HG02970 (cell line): ENCODE results near the gene CLCN1.

Experiments
- ATAC-seq: cut with Tn5 transposase; IDR thresholded peaks from one replicate; pipeline ENCODE4 v1.9.1; 2021; ENCODE audit warnings: mild to moderate bottlenecking, moderate library complexity, moderate number of reproducible peaks; ENCODE audit not compliant: unreplicated experiment, low FRiP score

CLCN1 gene

DNA sequence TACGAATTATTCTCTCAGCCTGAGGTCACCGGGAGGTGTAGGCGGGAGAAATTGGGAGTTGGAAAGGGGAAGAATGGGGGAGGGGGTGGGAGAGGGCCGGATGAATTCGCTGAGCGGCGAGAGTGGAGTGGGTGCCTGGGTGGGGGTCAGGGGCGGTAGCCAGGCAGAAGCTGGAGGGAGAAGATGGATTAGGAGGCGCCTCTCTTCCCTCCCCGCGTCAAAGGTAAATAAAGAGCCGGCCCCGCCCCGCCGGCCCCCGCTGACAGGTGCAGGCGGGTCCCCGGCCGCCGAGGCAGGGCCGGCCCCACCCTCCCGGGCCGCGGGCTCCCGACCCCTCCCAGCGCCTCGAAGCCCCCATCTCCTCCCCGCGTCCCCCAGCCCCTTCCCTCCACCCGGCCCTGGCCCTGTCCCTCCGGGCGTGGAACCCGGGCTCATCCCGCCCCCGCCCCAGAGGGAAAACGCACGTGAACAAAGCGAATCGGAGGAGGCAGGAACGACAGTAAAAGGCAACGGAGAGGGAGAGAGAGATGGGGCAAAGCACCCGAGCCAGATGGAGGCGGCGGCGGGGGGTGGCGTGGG lies 45.7 kb downstream of the CLCN1 start:
- ATAC-seq: no peak

- no peak for ATAC-seq
Measured at GRCh38 chr7:143362131-143363015, 46.5 kb downstream of the CLCN1 start, which contains the start of gene FAM131B. TSS of gene FAM131B (minus strand) at chr7:143362713. CDS start at chr7:143362603, 110 bp downstream.

- ATAC-seq: no peak
Measured at GRCh38 chr7:143363016-143363937, 47.4 kb downstream of the CLCN1 start.

GRCh38 chr7:143367972-143368371 lies 52.1 kb downstream of the CLCN1 start:
- no peak for ATAC-seq

- no peak for ATAC-seq
Measured at GRCh38 chr7:143368387-143368786, 52.5 kb downstream of the CLCN1 start.

DNA sequence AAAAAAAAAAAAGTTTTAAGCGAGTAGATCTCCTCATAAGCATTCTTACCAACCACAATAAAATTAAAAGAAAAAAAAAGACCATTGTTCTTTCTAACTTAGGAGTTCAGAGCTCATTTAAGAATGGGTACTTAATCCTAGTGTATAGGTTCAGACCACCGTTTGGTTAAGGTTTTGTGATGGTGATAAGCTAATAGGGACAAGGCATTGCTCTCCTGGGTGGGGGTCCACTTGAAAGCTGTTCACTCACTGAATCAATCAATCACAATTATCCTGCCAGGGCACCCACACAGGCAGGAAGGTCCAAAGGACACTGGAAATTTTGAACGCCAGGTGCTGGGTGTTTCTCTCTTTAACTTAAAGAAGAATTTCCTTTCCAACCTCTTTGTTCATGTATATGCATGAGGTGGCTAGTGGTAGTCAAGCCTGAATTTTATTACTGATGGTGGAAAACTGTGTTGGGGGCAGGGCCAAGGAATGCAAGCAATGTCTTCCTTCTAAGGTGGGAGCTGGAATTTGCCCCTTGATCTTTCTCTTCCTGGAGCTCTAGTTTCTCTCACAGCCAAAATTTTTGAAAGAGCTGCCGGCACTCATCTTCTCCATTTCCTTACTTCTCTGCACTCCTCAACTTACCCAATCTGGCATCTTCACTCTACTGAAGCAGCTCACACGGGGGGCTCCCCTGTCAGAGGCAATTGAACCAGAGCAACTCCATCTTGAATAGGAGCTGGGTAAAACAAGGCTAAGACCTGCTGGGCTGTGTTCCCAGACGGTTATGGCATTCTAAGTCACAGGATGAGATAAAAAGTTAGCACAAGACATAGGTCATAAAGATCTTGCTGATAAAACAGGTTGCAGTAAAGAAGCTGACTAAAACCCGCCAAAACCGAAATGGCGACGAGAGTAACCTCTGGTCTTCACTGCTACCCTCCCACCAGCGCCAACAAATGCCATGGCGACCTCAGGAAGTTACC lies 54.1 kb downstream of the CLCN1 start:
- no peak for ATAC-seq

- no peak for ATAC-seq
Measured at GRCh38 chr7:143372070-143372469, 56.2 kb downstream of the CLCN1 start.

DNA sequence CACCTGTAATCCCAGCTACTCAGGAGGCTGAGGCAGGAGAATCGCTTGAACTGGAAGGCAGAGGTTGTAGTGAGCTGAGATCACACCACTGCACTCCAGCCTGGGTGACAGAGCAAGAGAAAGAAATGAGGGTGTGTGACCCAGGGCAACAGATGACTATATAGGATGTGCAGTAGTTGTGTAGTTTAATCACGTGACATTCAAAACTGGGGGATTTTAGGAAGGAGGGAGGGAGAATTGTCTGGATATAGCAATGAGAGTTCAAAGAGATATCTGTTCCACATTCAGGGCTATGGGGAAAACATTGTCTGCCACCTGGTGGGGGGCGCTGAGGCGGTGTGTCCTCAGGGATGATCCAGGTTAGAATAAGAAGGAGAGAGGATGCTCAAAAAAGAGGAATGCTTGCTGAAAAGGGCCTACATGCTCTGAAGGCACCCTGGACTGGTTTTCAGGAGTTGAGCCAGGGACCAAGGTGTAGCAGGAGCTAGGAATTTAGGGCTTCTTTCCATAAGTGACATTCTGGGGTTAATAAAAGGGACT lies 57.4 kb downstream of the CLCN1 start:
- no peak for ATAC-seq

DNA sequence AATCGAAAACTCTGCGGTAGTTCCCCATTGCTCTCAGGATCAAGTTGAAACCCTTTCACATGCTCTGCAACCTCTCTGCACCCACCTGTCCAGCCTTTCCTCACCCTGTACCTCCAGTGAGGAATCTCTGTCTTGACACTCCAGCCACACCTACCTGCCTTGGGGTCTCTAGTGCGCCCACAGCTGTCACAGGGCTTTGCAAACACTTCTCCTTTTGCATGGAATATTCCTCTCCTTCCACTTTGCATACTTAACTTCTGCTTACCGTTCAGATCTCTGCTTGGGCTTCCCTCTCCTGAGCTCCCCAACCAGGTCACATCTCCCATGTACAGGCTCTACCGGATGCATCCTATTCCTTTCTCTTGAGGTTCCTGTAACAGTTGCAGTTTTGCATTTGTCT lies 58.6 kb downstream of the CLCN1 start:
- ATAC-seq: no peak

GRCh38 chr7:143375298-143376034 lies 59.6 kb downstream of the CLCN1 start:
- no peak for ATAC-seq

GRCh38 chr7:143376396-143376795 lies 60.5 kb downstream of the CLCN1 start:
- no peak for ATAC-seq

DNA sequence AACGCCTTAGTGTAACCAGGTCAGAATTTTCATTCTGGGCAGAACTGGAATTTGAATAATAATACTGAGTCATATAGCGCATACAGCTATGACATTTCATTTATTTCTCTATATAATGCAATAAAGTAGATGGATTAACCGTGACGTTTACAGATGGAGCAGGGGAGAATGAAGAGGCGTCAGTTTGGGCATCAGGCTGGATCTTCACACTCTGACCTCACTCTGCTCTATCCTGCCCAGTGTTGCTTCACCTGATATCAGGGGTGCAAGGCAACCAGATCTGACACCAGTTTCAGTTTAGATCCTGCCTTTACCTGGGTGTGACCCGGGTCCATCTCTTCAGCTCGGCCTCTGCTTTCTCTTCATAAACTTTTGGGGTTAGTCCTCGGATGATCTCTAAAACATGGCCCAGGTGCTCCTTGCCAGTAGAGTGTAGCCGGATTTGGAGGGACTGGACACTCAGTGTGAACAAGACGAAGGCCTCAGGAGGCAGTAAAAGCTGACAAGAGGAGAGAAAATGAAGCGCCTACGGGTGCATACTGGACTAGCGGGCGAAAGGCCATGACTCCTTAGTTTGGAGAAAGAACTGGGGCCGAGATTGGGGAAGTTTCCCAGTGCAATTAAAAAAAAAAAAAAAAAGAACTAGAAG lies 63.8 kb downstream of the CLCN1 start:
- peak; percentile 4 for ATAC-seq

DNA sequence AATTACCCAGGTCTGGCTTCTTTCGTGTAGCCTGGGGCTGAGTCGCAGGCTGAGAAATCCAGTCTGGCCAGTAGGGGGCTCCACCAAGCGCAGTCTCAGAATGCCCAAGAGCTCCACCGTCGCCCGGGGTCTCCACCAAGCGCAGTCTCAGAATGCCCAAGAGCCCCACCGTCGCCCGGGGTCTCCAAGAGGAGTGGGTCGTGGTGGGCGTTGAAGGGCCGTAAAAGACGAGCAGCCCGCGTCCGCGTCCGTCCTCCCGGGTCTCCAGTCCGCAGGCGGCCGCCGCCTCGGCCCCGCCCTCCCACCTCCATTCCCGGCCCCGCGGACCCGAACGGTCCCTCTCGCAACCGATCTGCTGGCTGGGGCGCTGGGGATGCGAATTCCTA lies 64.3 kb downstream of the CLCN1 start:
- peak; percentile 48 for ATAC-seq

- peak; percentile 67 for ATAC-seq
Measured at GRCh38 chr7:143380646-143381426, 64.9 kb downstream of the CLCN1 start, which contains the start of gene ZYX. TSS of gene ZYX (plus strand) at chr7:143381345. CDS start at chr7:143381572, 227 bp downstream.

DNA sequence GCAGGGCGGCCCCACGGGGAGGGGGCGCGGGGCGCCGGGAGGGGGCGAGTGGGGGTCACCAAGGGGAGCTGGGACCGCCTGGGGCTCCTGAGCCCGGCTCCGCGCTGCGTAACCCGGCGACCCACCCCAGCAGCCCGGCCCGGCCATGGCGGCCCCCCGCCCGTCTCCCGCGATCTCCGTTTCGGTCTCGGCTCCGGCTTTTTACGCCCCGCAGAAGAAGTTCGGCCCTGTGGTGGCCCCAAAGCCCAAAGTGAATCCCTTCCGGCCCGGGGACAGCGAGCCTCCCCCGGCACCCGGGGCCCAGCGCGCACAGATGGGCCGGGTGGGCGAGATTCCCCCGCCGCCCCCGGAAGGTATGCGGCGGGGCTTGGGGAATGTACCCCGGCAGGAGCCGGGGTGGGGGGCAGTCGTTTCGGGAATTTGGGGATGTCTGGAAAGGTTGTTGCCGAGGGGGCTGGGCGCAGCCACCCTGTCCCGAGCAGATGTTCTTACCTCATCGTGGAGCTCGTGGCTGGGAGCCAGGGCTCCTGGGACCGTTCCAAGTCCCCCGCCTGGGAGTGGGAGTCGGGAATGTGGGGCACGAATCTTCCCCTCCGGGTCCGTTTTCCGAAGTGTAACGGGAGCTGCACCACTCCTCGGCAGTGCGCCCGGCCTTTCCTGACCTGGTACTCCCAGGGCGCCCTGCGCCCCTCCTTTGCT lies 65.7 kb downstream of the CLCN1 start:
- peak; percentile 5 for ATAC-seq

GRCh38 chr7:143382126-143382790 lies 66.3 kb downstream of the CLCN1 start:
- no peak for ATAC-seq
